Right cardiac atrium (tissue), 5 donors: ENCODE data around the gene RNU6-9. TPM values are rescaled to one million over a fixed set of nuclear protein-coding genes. Genes with fewer than 3 reads are reported as not detected.

ENCODE experiments used
- ATAC-seq, 2 donors: fragments of 200-7000 bp; cut with Tn5 transposase; one replicate each; pipeline versions ENCODE4 v1.8.0 to v1.9.1; 2020; ENCODE audit warnings: moderate library complexity in 2 of 2, mild to moderate bottlenecking in 1 of 2
- DNase-seq, 3 donors: peaks; one replicate each; pipeline ENCODE4 v3.0.0-alpha.2; 2020
- H3K27ac ChIP-seq: one replicate; pipeline ENCODE4 v1.5.1; 2013; ENCODE audit warnings: mild to moderate bottlenecking, low read length, control low read depth, moderate library complexity
- H3K27me3 ChIP-seq: one replicate; pipeline ENCODE4 v1.6.1; 2013; ENCODE audit not compliant: control insufficient read depth, insufficient read depth
- H3K4me1 ChIP-seq: one replicate; pipeline ENCODE4 v1.6.1; 2013; ENCODE audit warnings: low read length; ENCODE audit not compliant: control insufficient read depth, insufficient read depth
- H3K4me3 ChIP-seq: one replicate; pipeline ENCODE4 v1.5.1; 2013; ENCODE audit warnings: low read length, control low read depth
- H3K9me3 ChIP-seq: one replicate; pipeline ENCODE4 v1.6.1; 2013; ENCODE audit warnings: low read length; ENCODE audit not compliant: control insufficient read depth
- WGBS: extraction: QIAGEN DNeasy Blood & Tissue Kit; methylation state at CpG from one replicate; pipeline ENCODE4 v1.1.7; 2013; 5-methylcytosine and 5-hydroxymethylcytosine counted together
- intact Hi-C, 4 donors: fragments of 100-400 bp; cut with DNase I; formaldehyde crosslinking; loops; one replicate each; pipeline versions ENCODE4 v1.11.0 to v1.14.0; 2022 to 2023
- polyA plus RNA-seq: library from polyadenylated mRNA; stranded (reverse); fragments of 200-250 nt; gene quantifications from one replicate; pipeline ENCODE4 v1.2.3, GENCODE V29; 2013
- total RNA-seq, 4 donors: library from RNA; stranded (reverse); fragmentation: NEBNext Ultra II Directional; extraction: Animal tissue kit (Norgen Biotek cat#: 25700); gene quantifications; one replicate each; pipeline ENCODE4 v1.2.1, GENCODE V29; 2021
- donor health status: healthy with polysubstance abuse.
- donor health status: DM: no; HTN: yes; CAD: no.
- donor health status: DM: no; HTN: no; CAD: no.
- donor health status: DM: no; HTN: yes; CAD: no; lungs with severe emphysema.
- donor health status: DM: yes; HTN: yes; CAD: no.

The RNU6-9 gene
- total and polyA plus RNA-seq, 5 donors, result not detected

DNA sequence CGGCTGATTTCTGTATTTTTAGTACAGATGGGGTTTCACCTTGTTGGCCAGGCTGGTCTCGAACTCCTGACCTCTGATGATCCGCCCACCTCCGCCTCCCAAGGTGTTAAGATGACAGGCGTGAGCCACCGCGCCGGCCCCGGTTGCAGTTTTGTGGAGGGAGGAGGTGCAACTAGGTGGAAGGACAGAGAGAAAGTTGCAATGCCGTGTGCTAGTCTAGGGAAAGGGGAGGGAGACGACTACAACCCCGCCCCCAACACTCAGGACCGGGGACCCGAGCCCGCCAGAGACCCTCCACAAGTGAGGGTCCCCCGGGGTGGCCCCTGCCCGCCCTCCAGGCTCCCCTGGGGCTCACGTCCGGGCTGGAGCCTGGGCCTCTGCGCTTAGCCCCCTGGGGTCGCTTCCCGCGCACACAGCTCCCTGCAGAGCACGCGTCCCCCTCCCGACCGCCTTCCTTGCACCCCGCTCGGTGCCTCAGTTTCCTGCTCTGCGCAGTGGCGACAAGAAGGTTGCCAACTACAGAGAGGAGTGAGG is 31.3 kb downstream of the RNU6-9 start:
- 12% methylated on average over 31 of the region's 31 CpGs for WGBS
- no peak for DNase-seq
- no peak overlapping the region for H3K27ac ChIP-seq

DNA sequence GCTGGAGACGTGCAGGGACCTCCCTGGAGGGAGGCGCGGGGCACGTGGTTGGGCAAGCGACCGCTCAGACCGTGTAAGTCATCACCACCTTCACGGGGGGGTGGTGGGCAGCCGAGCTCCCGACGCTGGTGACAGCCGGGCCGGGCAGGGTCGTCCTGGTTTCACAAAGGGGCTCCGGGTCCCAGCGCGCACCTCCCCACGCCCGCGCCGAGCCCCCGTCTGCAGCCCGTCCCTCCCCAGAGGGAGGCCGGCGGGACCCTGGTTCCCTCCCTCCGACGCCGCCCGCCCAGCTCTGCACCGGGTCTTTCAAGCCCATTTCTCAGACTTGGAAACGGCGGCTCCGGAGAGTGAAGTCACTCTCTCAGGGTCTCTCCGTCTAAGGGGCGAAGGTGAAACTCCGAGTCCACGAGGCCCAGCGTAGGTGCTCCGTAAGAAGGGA is 31.8 kb downstream of the RNU6-9 start:
- under 1% methylated on average over 39 of the region's 39 CpGs for WGBS
- no peaks in the 10 kb centered on the region for H3K4me1 ChIP-seq
- no peaks in the 10 kb centered on the region for H3K27me3 ChIP-seq
- ATAC-seq (peak; percentile 58 to 73), DNase-seq (peak; percentile 62 to 78 (median 74))
- peak overlapping the region; percentile 97 for H3K4me3 ChIP-seq
- H3K27ac ChIP-seq, result no peak overlapping the region
- intact Hi-C loops, result loop anchor here in 2 of 4 donors (2.0 to 10.0 kb wide), 2 partner anchors 58 to 160 kb away; no protein-coding TSS in a partner anchor
- H3K9me3 ChIP-seq, result no peaks in the 10 kb centered on the region

More for the DNA sequence above, 31.3 kb downstream of the RNU6-9 start:
- intact Hi-C loops, result loop anchor here in 3 of 4 donors (2.0 to 10.0 kb wide), 4 partner anchors 58 to 160 kb away; partner anchors contain the start of gene CFD (in 1 of the 3)
- no peaks in the 10 kb centered on the region for H3K27me3 ChIP-seq
- H3K4me1 ChIP-seq, result no peaks in the 10 kb centered on the region
- no peak for ATAC-seq
- no peaks in the 10 kb centered on the region for H3K9me3 ChIP-seq
- H3K4me3 ChIP-seq, result peak overlapping the region; percentile 97

DNA sequence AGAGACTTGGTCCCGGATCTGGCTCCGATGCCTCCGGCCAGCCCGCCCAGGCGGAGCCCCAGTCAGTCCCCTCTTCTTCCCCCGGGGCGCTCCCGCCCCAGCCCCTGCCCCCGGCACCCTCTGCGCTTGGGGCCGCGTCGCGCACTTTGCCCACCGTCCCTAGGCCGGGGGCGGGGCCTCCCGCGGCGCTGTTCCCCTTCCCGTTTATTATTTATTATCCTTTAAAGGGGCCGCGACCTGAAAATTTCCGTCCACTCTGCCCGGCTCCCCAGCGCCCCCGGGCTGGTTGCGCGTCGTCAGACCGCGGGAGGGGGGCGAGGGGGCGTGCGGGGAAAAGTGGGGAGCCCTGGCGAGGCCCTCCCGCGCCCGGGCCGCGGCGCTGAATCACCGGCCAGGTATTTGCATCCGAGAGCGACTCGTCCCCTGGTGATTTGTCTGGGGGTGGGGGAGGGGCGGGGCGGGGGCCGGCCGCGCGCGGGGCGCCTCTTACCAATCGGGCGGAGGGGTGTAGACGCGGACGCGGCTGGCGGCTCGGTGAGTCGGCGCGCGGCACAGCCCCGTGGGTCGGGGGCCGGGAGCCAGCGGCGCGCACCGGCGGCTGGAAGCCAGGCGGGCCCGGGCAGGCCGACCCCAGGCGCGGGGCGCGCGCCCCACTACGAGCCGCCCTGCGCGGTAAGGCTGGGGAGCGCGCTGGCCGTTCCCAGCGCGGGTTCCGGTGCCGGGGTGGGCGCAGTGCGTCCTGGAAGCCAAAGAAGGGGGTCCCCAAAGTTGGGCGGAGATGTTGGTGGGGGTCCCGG is 32.4 kb downstream of the RNU6-9 start, which contains the start of gene ARID3A:
TSS of gene ARID3A (plus strand) at position 510 of the 797 bp plus-strand sequence. CDS start 3,494 bp downstream, outside the sequence.
- Histone ChIP-seq H3K27ac (peak within 1 kb of the TSS; percentile 26), H3K4me1 (no peaks in the 10 kb centered on the region)
- peak; percentile 79 to 85 for ATAC-seq

DNA sequence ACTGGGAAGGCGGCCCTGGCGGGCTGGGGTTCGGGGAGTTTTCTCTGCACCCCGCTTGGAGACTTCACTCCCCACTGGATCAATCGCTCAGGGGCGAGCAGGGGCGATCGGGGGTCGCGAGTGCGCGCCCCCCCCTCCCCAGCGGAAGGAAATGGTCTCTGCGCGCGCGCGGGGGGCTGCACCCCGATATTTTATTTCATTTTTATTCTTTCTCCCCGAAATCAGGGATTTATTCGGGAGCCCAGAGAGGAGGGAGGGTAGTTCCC is 33.0 kb downstream of the RNU6-9 start:
- under 1% methylated on average over 21 of the region's 21 CpGs for WGBS
- intact Hi-C loops, result loop anchor here in 1 of 4 donors (10.0 kb wide), 1 partner anchor 161 kb away; no protein-coding TSS in a partner anchor
- ATAC-seq (no peak), DNase-seq (no peak)
- Histone ChIP-seq H3K27me3 (no peaks in the 10 kb centered on the region), H3K9me3 (no peaks in the 10 kb centered on the region), H3K4me3 (peak overlapping the region; percentile 97), H3K27ac (no peak overlapping the region), H3K4me1 (no peaks in the 10 kb centered on the region)

More for the DNA sequence above, 32.4 kb downstream of the RNU6-9 start, which contains the start of gene ARID3A:
- DNase-seq, result peak; percentile 77 to 92 (median 92)
- intact Hi-C loops, result loop anchor here in 2 of 4 donors (2.0 to 10.0 kb wide), 2 partner anchors 57 to 161 kb away; no protein-coding TSS in a partner anchor
- Histone ChIP-seq H3K9me3 (no peaks in the 10 kb centered on the region), H3K4me3 (peak within 1 kb of the TSS; percentile 97), H3K27me3 (no peaks in the 10 kb centered on the region)
- WGBS, result under 1% methylated on average over 97 of the region's 97 CpGs

DNA sequence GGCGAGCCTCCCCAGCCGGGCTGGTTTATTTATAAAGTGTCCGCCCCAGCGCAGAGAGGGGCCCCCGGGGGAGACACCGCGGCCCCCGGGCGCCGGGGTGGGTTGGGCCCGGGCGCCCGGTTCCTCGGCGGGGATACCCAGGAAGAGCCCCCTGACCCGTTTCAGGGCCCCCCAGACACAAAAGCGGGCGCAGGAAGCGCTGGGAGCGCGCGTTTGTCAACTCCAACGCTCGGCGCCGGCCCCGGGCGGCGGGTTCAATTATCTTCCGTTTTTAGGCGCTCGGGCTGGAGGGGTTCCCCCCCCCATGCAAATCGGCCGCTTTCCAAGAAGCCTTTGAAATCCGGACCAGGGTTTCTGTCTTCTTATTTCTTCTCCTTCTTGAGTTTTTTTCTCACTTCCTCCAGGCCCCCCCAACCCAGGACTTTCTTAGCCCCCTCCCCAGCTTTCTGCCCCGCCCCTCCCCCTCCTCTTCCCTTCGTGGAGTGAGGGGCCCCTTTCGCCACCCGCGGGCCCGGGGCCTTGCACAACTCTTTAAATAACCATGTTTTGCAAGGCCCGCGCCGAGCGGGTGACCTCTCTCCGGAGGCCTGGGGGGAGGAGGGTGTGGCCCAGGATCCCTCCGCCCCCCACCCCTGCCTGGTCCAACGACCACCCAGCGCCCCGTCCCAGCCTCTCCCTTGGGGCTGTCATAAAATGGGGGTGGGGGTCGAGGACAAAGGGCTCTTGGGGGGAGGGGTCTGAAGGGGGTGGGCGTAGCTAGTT is 33.5 kb downstream of the RNU6-9 start:
- no peaks in the 10 kb centered on the region for H3K27me3 ChIP-seq
- no peak overlapping the region for H3K27ac ChIP-seq
- peak; percentile 79 to 89 (median 86) for DNase-seq
- peak; percentile 20 to 22 for ATAC-seq
- H3K4me1 ChIP-seq, result no peaks in the 10 kb centered on the region
- H3K4me3 ChIP-seq, result peak overlapping the region; percentile 97
- WGBS, result 1% methylated on average over 52 of the region's 52 CpGs
- intact Hi-C loops, result loop anchor here in 1 of 4 donors (10.0 kb wide), 1 partner anchor 162 kb away; no protein-coding TSS in a partner anchor
- H3K9me3 ChIP-seq, result no peaks in the 10 kb centered on the region

DNA sequence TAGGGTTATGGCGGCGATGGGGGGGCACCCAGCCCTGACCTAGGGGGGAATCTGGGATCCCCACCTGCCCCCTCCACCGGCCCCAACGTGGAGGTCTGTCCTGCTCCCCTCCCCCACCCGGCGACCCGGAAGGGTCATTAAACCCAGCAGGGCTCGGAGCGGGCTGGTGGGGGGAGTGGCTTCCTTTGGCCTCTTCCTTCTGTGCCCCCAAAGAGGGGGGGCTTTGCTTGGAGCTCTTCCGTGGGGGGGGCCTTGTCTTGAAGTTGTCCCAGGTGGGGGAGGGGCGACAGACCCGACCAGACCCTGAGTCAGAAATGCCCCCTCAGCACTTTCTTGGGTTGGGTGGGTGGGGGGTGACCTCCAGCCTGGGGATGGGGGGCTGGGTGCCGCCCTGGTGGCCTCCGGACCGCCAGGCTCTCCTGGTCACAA is 34.1 kb downstream of the RNU6-9 start:
- Histone ChIP-seq H3K27me3 (no peaks in the 10 kb centered on the region), H3K9me3 (no peaks in the 10 kb centered on the region), H3K27ac (no peak overlapping the region), H3K4me3 (peak overlapping the region; percentile 97), H3K4me1 (no peaks in the 10 kb centered on the region)
- no peak for ATAC-seq
- peak in 2 of 3 donors; percentile 76 to 81 for DNase-seq
- WGBS, result 10% methylated on average over 15 of the region's 15 CpGs
- intact Hi-C loops, result loop anchor here in 1 of 4 donors (10.0 kb wide), 1 partner anchor 163 kb away; no protein-coding TSS in a partner anchor

DNA sequence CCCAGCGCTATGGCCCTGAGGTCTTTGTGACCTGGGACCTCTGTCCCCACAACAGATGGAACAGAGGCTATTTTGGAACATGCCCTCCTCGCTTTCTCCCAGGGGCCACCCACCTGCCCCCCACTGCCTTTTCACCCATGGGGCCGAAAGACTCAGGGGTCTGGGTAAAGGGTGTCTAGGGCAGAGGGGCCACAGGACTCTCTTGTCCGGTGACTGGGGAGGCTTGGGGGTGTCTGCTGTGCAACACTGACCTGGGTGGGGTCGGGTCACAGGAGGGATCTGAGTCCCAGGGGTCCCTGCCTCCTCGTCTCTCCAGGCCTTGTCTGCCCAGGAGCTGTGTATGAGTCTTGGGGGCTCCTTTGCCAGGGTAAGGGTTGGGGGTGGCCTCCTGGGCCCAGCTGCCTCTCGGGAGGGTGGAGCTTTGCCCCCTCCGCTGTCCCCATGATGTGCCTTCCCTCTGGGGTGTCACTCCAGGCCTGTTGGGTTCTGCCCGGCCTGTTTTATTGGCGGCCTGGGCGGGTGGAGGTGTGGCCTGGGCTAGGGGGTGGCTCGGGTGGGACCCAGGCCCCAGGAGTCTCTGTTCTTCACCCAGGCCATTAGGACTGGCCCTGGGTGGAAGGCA is 34.6 kb downstream of the RNU6-9 start:
- 70% methylated on average over 12 of the region's 12 CpGs for WGBS
- intact Hi-C loops, result loop anchor here in 1 of 4 donors (10.0 kb wide), 1 partner anchor 163 kb away; no protein-coding TSS in a partner anchor
- Histone ChIP-seq H3K27ac (no peak overlapping the region), H3K4me3 (no peak overlapping the region), H3K27me3 (no peaks in the 10 kb centered on the region), H3K9me3 (no peaks in the 10 kb centered on the region), H3K4me1 (no peaks in the 10 kb centered on the region)
- DNase-seq, result no peak
- no peak for ATAC-seq

DNA sequence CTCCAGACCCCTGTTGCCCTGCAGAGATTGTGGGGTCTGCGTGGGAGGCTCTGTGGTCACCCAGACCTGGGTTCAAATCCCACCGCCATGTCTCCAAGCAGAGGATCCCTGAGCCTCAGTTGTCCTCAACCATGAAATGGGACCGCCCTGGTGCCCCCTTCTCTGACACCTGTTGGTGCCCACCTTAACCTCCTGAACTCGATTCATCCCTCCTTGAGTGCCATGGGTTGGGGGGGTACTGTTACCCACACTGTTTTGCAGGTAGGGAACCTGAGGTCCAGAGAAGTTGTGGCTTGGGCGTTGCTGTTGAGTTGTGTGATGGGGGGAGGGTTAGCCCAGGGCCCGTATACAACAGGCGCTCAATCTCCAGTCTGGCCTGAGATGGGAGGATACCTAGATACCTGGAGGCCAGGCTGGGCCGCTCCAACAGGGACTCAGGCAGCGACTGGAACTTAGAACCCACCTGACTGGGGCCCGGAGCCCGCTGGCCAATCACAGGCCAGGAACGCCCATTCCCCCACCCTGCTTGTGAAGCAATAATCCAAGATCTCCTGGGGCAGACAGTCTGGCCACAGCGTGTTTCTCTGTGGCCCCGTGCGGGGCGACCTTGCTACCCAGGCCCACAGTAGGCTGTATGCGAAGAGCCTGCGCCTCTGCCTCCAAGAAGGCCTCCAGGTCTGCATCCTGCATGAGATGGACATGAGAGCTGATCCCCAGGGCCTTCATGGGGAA is 35.4 kb downstream of the RNU6-9 start:
- ATAC-seq, result no peak
- intact Hi-C loops, result loop anchor here in 1 of 4 donors (10.0 kb wide), 1 partner anchor 164 kb away; no protein-coding TSS in a partner anchor
- 86% methylated on average over 18 of the region's 18 CpGs for WGBS
- Histone ChIP-seq H3K9me3 (no peaks in the 10 kb centered on the region), H3K27me3 (no peaks in the 10 kb centered on the region), H3K4me1 (peaks cover 4% of the 10 kb centered on the region), H3K27ac (no peak overlapping the region), H3K4me3 (no peak overlapping the region)
- DNase-seq, result peak in 1 of 3 donors; percentile 64

DNA sequence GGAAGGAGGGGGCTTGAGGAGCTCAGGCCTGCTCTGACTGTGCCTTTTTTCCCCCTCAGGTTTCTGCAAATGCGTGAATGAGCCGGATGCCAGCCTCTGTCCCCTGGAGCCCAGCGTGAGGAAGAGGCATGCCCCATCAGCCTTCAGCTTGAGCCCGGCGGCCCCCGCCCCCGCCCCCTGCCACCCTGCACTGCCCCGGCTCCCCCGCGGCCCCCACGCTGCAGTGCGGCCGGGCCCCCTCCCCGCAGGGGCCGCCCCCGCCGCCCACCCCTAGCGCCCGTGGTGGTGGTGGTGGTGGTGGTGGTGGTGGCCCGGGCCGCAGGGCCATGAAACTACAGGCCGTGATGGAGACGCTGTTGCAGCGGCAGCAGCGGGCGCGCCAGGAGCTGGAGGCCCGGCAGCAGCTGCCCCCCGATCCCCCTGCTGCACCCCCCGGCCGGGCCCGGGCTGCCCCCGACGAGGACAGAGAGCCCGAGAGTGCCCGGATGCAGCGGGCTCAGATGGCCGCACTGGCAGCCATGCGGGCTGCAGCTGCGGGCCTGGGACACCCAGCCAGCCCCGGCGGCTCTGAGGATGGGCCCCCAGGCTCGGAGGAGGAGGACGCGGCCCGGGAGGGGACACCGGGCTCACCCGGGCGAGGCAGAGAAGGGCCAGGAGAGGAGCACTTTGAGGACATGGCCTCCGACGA is 36.1 kb downstream of the RNU6-9 start:
- Histone ChIP-seq H3K27ac (no peak overlapping the region), H3K4me1 (peaks cover 4% of the 10 kb centered on the region), H3K4me3 (no peak overlapping the region), H3K9me3 (no peaks in the 10 kb centered on the region), H3K27me3 (no peaks in the 10 kb centered on the region)
- intact Hi-C loops, result loop anchor here in 1 of 4 donors (10.0 kb wide), 1 partner anchor 165 kb away; no protein-coding TSS in a partner anchor
- DNase-seq, result no peak
- WGBS, result 93% methylated on average over 51 of the region's 51 CpGs
- no peak for ATAC-seq
